Erythroblast (primary cell): Measurements from ENCODE around the gene MAML2.

Experiments used
- GATA1 ChIP-seq: IDR thresholded peaks from 2 replicates; pipeline ENCODE4 v1.6.1; 2011; ENCODE audit warnings: low read depth, mild to moderate bottlenecking, control low read depth, low read length, moderate library complexity
- POLR2A ChIP-seq: IDR thresholded peaks from 2 replicates; pipeline ENCODE4 v1.6.1; 2011; ENCODE audit warnings: mild to moderate bottlenecking, low read length

- no peak for TF ChIP-seq POLR2A
- TF ChIP-seq GATA1, result no peak
These were observed 24.3 kb upstream of the MAML2 start for GRCh38 chr11:96367342-96367741.
